Measurements from ENCODE around the gene PSTPIP1.

DNA sequence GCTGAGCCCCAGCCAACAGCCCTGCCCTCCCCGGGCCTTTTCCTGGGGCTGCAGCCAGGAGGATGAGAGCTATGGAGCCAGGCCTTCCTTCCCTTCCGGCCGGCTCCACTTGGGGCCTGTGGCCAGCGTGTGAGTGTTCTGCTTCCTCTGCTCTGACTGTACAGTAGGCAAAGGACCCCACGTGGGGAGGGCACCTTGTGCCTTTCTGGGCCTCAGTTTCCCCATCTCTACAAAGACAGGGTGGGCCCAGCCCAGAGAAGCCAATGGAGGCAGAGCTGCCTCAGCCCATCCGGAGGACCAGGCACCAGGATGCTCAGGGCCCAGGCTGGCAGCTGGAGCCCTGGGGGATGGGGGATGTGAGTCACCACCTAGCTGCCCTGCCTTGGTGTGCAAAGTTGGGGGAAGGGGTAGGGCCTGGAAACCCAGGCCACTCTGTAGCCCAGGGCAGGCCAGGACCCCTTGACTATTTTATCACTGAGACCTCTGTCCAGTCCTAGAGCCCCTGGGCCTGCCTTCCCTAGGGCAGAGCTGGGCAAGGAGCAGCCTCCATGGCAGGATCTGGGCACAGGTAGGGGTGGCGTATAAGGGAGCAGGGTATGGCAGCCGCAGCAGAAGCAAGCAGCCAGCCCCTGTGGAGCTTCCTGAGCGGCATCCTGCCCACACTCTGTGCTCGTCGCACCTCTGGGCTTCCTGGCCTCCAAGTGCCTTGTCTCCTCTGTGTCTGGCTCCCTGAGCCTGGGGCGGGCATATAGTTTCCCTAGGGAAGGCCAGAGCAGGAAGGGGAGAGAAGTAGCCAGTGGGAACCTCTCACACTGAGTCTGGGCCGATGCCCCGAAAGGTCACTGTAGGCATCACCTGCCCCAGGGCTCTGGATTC, 1.8 kb downstream of the PSTPIP1 start:
- TF ChIP-seq CTCF (conservative IDR thresholded peaks at IDR 0.05 in 1 of 2, IDR thresholded peaks at IDR 0.05 in 1 of 2; ENCODE audit: low read depth in 1 of 2, low read length in 2 of 2) (no peak), EZH2 (IDR thresholded peaks at IDR 0.05; ENCODE audit: low read length, missing control alignments) (no peak)
